Embryonic facial prominence (tissue), 1 donor: ENCODE data around the gene FGR.
"Not testable (repeated sequence)": the region's sequence is repeated elsewhere in the genome, so short reads cannot be mapped to it uniquely, and the experiment has no call there.

Experiments
- DNase-seq: peaks from one replicate; pipeline ENCODE4 v3.0.0-alpha.2; 2016; ENCODE audit errors: extremely low spot score

The FGR gene

GRCh38 chr1:27635396-27636142 lies 584 bp upstream of the FGR start:
- no peak for DNase-seq

- no peak for DNase-seq
Observed at GRCh38 chr1:27634177-27634984, 604 bp downstream of the FGR start.

GRCh38 chr1:27633640-27634176 lies 1.3 kb downstream of the FGR start:
- no peak for DNase-seq

- DNase-seq, result no peak
Observed at GRCh38 chr1:27633298-27633610, 1.7 kb downstream of the FGR start.

- DNase-seq, result no peak
Observed at GRCh38 chr1:27632387-27633297, 2.3 kb downstream of the FGR start.

GRCh38 chr1:27630859-27631491 lies 4.0 kb downstream of the FGR start:
- no peak for DNase-seq

- DNase-seq, result no peak
Observed at GRCh38 chr1:27628712-27629111, 6.3 kb downstream of the FGR start.

- not testable (repeated sequence) for DNase-seq
Observed at GRCh38 chr1:27627733-27628132, 7.3 kb downstream of the FGR start.

- DNase-seq, result no peak
Observed at GRCh38 chr1:27627061-27627460, 7.9 kb downstream of the FGR start.

GRCh38 chr1:27626031-27626935 lies 8.7 kb downstream of the FGR start:
- no peak for DNase-seq

GRCh38 chr1:27624467-27625178 lies 10.4 kb downstream of the FGR start:
- DNase-seq, result no peak

- DNase-seq, result no peak
Observed at GRCh38 chr1:27623327-27624212, 11.4 kb downstream of the FGR start.

- no peak for DNase-seq
Observed at GRCh38 chr1:27622828-27623227, 12.2 kb downstream of the FGR start.

GRCh38 chr1:27621051-27621920 lies 13.7 kb downstream of the FGR start:
- no peak for DNase-seq

- DNase-seq, result not testable (repeated sequence)
Observed at GRCh38 chr1:27619782-27620438, 15.1 kb downstream of the FGR start.

GRCh38 chr1:27618341-27619082 lies 16.5 kb downstream of the FGR start:
- DNase-seq, result no peak

GRCh38 chr1:27617420-27617819 lies 17.6 kb downstream of the FGR start:
- no peak for DNase-seq
